ENCODE results near the gene BCL11A. TPM values are rescaled to one million over a fixed set of nuclear protein-coding genes. Genes with fewer than 3 reads are reported as not detected.

BCL11A gene
- total RNA-seq, 1 experiment from 2014 or later: 0.29 TPM

GRCh38 chr2:60480089-60480773 is 73.2 kb downstream of the BCL11A start:
- Mint-ChIP-seq H3K36me3 (ENCODE audit: insufficient read depth, unreplicated experiment) (no peaks in the 10 kb centered on the region), H3K27me3 (ENCODE audit: insufficient read depth, unreplicated experiment) (no peaks in the 10 kb centered on the region), H3K4me1 (ENCODE audit: low read depth, unreplicated experiment) (peaks cover 22% of the 10 kb centered on the region), H3K4me3 (ENCODE audit: unreplicated experiment) (no peak overlapping the region), H3K27ac (ENCODE audit: unreplicated experiment) (no peak overlapping the region), H3K9me3 (ENCODE audit: unreplicated experiment) (no peaks in the 10 kb centered on the region)
- intact Hi-C loops (cut with micrococcal nuclease; ENCODE audit: unreplicated experiment): loop anchor here (2.0 kb wide), 2 partner anchors 35 to 45 kb away; no protein-coding TSS in a partner anchor
- DNase-seq: peak; percentile 71 to 74
- no peaks in the 10 kb centered on the region for H3K27me3 ChIP-seq (replicated peaks; ENCODE audit: control insufficient read depth, insufficient read depth, low read length)
- H3K36me3 ChIP-seq (ENCODE audit: control insufficient read depth, insufficient read depth, low read length): no peaks in the 10 kb centered on the region
- no peak for TF ChIP-seq CTCF (IDR thresholded peaks at IDR 0.05; ENCODE audit: insufficient read depth in 1 of 2, low read depth in 1 of 2, low read length in 1 of 2, severe bottlenecking in 1 of 2, unreplicated experiment in 1 of 2)
- BruUV-seq (replicated peaks): no TSS peak
- peaks cover 15% of the 10 kb centered on the region for H3K4me1 ChIP-seq
- CTCF ChIA-PET: interaction anchor here (1.0 kb wide), 1 partner anchor 70 kb away, joined by 3 read pairs; no protein-coding TSS in a partner anchor
- no peaks in the 10 kb centered on the region for H3K9me3 ChIP-seq
- H3K4me3 ChIP-seq (ENCODE audit: low read depth, low read length): no peak overlapping the region
- POLR2A ChIA-PET: no interaction called here

- no TSS peak for BruUV-seq (replicated peaks)
- no peak for TF ChIP-seq CTCF (IDR thresholded peaks at IDR 0.05; ENCODE audit: insufficient read depth in 1 of 2, low read depth in 1 of 2, low read length in 1 of 2, severe bottlenecking in 1 of 2, unreplicated experiment in 1 of 2)
- Histone ChIP-seq H3K36me3 (ENCODE audit: control insufficient read depth, insufficient read depth, low read length) (no peaks in the 10 kb centered on the region), H3K9me3 (no peaks in the 10 kb centered on the region), H3K27me3 (replicated peaks; ENCODE audit: control insufficient read depth, insufficient read depth, low read length) (no peaks in the 10 kb centered on the region), H3K4me1 (peaks cover 15% of the 10 kb centered on the region), H3K4me3 (ENCODE audit: low read depth, low read length) (no peak overlapping the region)
- ChIA-PET CTCF (no interaction called here), POLR2A (no interaction called here)
- Mint-ChIP-seq H3K9me3 (ENCODE audit: unreplicated experiment) (no peaks in the 10 kb centered on the region), H3K27ac (ENCODE audit: unreplicated experiment) (no peak overlapping the region), H3K36me3 (ENCODE audit: insufficient read depth, unreplicated experiment) (no peaks in the 10 kb centered on the region), H3K27me3 (ENCODE audit: insufficient read depth, unreplicated experiment) (no peaks in the 10 kb centered on the region), H3K4me3 (ENCODE audit: unreplicated experiment) (no peak overlapping the region), H3K4me1 (ENCODE audit: low read depth, unreplicated experiment) (peaks cover 20% of the 10 kb centered on the region)
- intact Hi-C loops (cut with micrococcal nuclease; ENCODE audit: unreplicated experiment): loop anchor here (2.0 kb wide), 2 partner anchors 35 to 45 kb away; no protein-coding TSS in a partner anchor
- DNase-seq: no peak
Measured at GRCh38 chr2:60479226-60480088, 74.0 kb downstream of the BCL11A start.

- no peaks in the 10 kb centered on the region for H3K9me3 ChIP-seq
- Mint-ChIP-seq H3K4me3 (ENCODE audit: unreplicated experiment) (no peak overlapping the region), H3K36me3 (ENCODE audit: insufficient read depth, unreplicated experiment) (no peaks in the 10 kb centered on the region), H3K4me1 (ENCODE audit: low read depth, unreplicated experiment) (peaks cover 13% of the 10 kb centered on the region), H3K9me3 (ENCODE audit: unreplicated experiment) (no peaks in the 10 kb centered on the region), H3K27me3 (ENCODE audit: insufficient read depth, unreplicated experiment) (no peaks in the 10 kb centered on the region), H3K27ac (ENCODE audit: unreplicated experiment) (no peak overlapping the region)
- ChIA-PET POLR2A (no interaction called here), CTCF (no interaction called here)
- TF ChIP-seq CTCF (IDR thresholded peaks at IDR 0.05; ENCODE audit: insufficient read depth in 1 of 2, low read depth in 1 of 2, low read length in 1 of 2, severe bottlenecking in 1 of 2, unreplicated experiment in 1 of 2): no peak
- H3K36me3 ChIP-seq (ENCODE audit: control insufficient read depth, insufficient read depth, low read length): no peaks in the 10 kb centered on the region
- BruUV-seq (replicated peaks): no TSS peak
- no peak overlapping the region for H3K4me3 ChIP-seq (ENCODE audit: low read depth, low read length)
- peaks cover 15% of the 10 kb centered on the region for H3K4me1 ChIP-seq
- intact Hi-C loops (cut with micrococcal nuclease; ENCODE audit: unreplicated experiment): no loop called here
- no peaks in the 10 kb centered on the region for H3K27me3 ChIP-seq (replicated peaks; ENCODE audit: control insufficient read depth, insufficient read depth, low read length)
- DNase-seq: no peak
Measured at GRCh38 chr2:60478660-60479059, 74.8 kb downstream of the BCL11A start.

Data from Caco-2 (cell line).